HepG2 (cell line): ENCODE measurements around the gene MCF2L. TPM values are rescaled to one million over a fixed set of nuclear protein-coding genes. Genes with fewer than 3 reads are reported as not detected.

Source experiments
- ATF7 ChIP-seq, 2 experiments: fragments of 450-650 bp in 1 of 2; sonication (generic) in 1 of 2; formaldehyde crosslinking in 1 of 2; IDR thresholded peaks; 2 replicates each; pipeline versions ENCODE4 v1.4.0 to v1.6.1; 2016 to 2020; ENCODE audit warnings: antibody characterized with exemption in 1 of 2, mild to moderate bottlenecking in 1 of 2, missing genetic modification reagents in 1 of 2
- ELF4 ChIP-seq: sonication (generic); formaldehyde crosslinking; IDR thresholded peaks from 2 replicates; pipeline ENCODE4 v1.5.0; 2020; ENCODE audit warnings: missing genetic modification reagents, mild to moderate bottlenecking, moderate library complexity, borderline replicate concordance
- FOSL2 ChIP-seq: sonication (generic); formaldehyde crosslinking; IDR thresholded peaks from 2 replicates; pipeline ENCODE4 v1.4.0; 2020; ENCODE audit warnings: missing genetic modification reagents
- MED1 ChIP-seq: sonication (generic); formaldehyde crosslinking; IDR thresholded peaks from 2 replicates; pipeline ENCODE4 v1.4.0; 2020; ENCODE audit warnings: missing genetic modification reagents
- SAP130 ChIP-seq: IDR thresholded peaks from 2 replicates; pipeline ENCODE4 v1.6.1; 2016; ENCODE audit warnings: low read depth
- ZEB1 ChIP-seq: IDR thresholded peaks from 2 replicates; pipeline ENCODE4 v1.6.1; 2012; ENCODE audit warnings: mild to moderate bottlenecking, low read depth, inconsistent platforms; ENCODE audit not compliant: insufficient replicate concordance
- ZNF3 ChIP-seq: IDR thresholded peaks from 2 replicates; pipeline ENCODE4 v1.7.0; 2017; ENCODE audit warnings: inconsistent platforms
- polyA plus RNA-seq, 8 experiments: library from polyadenylated mRNA; depleted of rRNA in 3 of 8; stranded (reverse) in 7 of 8; unstranded in 1 of 8; fragments of >200 nt; fragmentation: Illumina TruSeq in 4 of 8; extraction: Trizol in 4 of 8; gene quantifications; 2 replicates each; pipeline versions ENCODE4 v1.2.1 to v1.2.3, GENCODE V29; 2011 to 2016; ENCODE audit warnings: low read depth in 4 of 8, missing spikeins in 1 of 8, mixed read lengths in 1 of 8; ENCODE audit not compliant: insufficient read depth in 1 of 8
- total RNA-seq, 5 experiments: library from RNA; depleted of rRNA; stranded (reverse); fragments of >200 nt; fragmentation: Illumina TruSeq; extraction: Trizol; gene quantifications; 2 replicates each; pipeline ENCODE4 v1.2.3, GENCODE V29; 2016; ENCODE audit warnings: low read depth in 1 of 5
- TF ChIP-seq, protein P1 (sequence below), 2 experiments: sonication (generic) in 1 of 2; formaldehyde crosslinking in 1 of 2; IDR thresholded peaks; 2 replicates each; pipeline versions ENCODE4 v1.6.1 to v1.9.0; 2014 to 2022; ENCODE audit warnings: antibody characterized with exemption in 1 of 2, borderline replicate concordance in 1 of 2, inconsistent platforms in 1 of 2, low read depth in 1 of 2, missing genetic modification reagents in 1 of 2
- TF ChIP-seq, protein P2 (sequence below): sonication (generic); formaldehyde crosslinking; IDR thresholded peaks from 2 replicates; pipeline ENCODE4 v1.4.0; 2020; ENCODE audit warnings: missing genetic modification reagents, borderline replicate concordance
- TF ChIP-seq, protein P3 (sequence below): sonication (generic); formaldehyde crosslinking; conservative IDR thresholded peaks from 2 replicates; pipeline ENCODE4 v1.4.0; 2020; ENCODE audit warnings: missing genetic modification reagents
- TF ChIP-seq, protein P4 (sequence below): sonication (generic); IDR thresholded peaks from 2 replicates; pipeline ENCODE4 v1.6.1; 2016; ENCODE audit warnings: low read depth, borderline replicate concordance
- TF ChIP-seq, protein P5 (sequence below): sonication (generic); formaldehyde crosslinking; IDR thresholded peaks from 2 replicates; pipeline ENCODE4 v1.5.0; 2020; ENCODE audit warnings: missing genetic modification reagents
- TF ChIP-seq, protein P6 (sequence below): IDR thresholded peaks from 2 replicates; pipeline ENCODE4 v1.6.1; 2016; ENCODE audit warnings: low read depth, borderline replicate concordance
- TF ChIP-seq, protein P7 (sequence below): sonication (generic); formaldehyde crosslinking; IDR thresholded peaks from 2 replicates; pipeline ENCODE4 v1.4.0; 2020; ENCODE audit warnings: missing genetic modification reagents

Gene MCF2L
- total and polyA plus RNA-seq, 2 of the 13 experiments (the other 11 are each of a cell fraction or from before 2014, with no cell fraction given), result 19.4 to 28.4 TPM

DNA sequence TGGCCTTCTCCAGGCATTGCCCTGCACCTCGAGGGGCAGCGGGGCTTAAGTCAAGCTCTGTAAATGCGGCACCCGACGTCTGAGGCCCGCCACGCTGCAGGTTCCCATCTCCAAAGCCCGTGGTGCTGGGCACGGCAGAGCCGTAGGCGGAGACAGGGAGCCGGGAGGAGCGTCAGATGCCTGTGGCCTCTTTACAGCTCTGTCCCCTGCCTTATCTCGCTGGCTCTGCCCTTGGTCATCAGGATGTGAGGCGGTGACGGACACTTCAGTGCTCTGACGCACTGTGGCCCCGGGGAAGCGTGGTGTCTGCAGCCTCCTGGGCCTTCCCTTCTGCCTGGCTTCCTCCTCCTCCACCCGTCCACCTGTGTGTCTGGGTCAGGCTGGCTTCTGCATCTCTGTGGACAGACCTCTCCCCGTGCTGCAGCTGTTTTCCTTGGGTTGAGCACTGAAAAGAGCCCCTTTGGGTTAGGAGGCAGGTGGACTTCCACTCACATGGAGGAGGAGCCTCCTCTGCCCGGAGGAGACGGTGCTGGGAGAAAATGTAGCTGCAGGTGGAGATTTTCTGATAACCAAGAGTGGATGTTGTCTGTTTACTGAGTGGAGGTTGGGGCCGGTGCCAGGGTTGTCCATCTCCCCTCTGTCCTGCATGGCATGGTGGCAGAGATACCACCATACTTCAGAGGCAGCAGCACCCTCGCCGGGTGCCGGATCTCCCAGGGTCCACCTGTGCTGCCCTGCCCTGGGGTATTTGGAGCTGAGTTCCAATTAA lies 14.6 kb downstream of the MCF2L start (continued):
- TF ChIP-seq, protein P1, sequence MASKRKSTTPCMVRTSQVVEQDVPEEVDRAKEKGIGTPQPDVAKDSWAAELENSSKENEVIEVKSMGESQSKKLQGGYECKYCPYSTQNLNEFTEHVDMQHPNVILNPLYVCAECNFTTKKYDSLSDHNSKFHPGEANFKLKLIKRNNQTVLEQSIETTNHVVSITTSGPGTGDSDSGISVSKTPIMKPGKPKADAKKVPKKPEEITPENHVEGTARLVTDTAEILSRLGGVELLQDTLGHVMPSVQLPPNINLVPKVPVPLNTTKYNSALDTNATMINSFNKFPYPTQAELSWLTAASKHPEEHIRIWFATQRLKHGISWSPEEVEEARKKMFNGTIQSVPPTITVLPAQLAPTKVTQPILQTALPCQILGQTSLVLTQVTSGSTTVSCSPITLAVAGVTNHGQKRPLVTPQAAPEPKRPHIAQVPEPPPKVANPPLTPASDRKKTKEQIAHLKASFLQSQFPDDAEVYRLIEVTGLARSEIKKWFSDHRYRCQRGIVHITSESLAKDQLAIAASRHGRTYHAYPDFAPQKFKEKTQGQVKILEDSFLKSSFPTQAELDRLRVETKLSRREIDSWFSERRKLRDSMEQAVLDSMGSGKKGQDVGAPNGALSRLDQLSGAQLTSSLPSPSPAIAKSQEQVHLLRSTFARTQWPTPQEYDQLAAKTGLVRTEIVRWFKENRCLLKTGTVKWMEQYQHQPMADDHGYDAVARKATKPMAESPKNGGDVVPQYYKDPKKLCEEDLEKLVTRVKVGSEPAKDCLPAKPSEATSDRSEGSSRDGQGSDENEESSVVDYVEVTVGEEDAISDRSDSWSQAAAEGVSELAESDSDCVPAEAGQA (IDR thresholded peaks at IDR 0.05; ENCODE audit: low read depth), result 0 out of 2 replicates have a peak, but pooled peaks have one; percentile 22
- TF ChIP-seq, protein P1 (CRISPR knock-in tag; IDR thresholded peaks at IDR 0.05; ENCODE audit: borderline replicate concordance), result no peak
- peak; percentile 34; the same call in 1 of the 2 replicates for TF ChIP-seq SAP130 (CRISPR knock-in tag)
- no peak for TF ChIP-seq FOSL2
- no peak for TF ChIP-seq ZNF3 (CRISPR knock-in tag)
- no peak for TF ChIP-seq ELF4
- TF ChIP-seq MED1, result no peak
- TF ChIP-seq ZEB1, result no peak
- TF ChIP-seq, protein P2, sequence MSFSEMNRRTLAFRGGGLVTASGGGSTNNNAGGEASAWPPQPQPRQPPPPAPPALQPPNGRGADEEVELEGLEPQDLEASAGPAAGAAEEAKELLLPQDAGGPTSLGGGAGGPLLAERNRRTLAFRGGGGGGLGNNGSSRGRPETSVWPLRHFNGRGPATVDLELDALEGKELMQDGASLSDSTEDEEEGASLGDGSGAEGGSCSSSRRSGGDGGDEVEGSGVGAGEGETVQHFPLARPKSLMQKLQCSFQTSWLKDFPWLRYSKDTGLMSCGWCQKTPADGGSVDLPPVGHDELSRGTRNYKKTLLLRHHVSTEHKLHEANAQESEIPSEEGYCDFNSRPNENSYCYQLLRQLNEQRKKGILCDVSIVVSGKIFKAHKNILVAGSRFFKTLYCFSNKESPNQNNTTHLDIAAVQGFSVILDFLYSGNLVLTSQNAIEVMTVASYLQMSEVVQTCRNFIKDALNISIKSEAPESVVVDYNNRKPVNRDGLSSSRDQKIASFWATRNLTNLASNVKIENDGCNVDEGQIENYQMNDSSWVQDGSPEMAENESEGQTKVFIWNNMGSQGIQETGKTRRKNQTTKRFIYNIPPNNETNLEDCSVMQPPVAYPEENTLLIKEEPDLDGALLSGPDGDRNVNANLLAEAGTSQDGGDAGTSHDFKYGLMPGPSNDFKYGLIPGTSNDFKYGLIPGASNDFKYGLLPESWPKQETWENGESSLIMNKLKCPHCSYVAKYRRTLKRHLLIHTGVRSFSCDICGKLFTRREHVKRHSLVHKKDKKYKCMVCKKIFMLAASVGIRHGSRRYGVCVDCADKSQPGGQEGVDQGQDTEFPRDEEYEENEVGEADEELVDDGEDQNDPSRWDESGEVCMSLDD, result no peak
- TF ChIP-seq, protein P3, sequence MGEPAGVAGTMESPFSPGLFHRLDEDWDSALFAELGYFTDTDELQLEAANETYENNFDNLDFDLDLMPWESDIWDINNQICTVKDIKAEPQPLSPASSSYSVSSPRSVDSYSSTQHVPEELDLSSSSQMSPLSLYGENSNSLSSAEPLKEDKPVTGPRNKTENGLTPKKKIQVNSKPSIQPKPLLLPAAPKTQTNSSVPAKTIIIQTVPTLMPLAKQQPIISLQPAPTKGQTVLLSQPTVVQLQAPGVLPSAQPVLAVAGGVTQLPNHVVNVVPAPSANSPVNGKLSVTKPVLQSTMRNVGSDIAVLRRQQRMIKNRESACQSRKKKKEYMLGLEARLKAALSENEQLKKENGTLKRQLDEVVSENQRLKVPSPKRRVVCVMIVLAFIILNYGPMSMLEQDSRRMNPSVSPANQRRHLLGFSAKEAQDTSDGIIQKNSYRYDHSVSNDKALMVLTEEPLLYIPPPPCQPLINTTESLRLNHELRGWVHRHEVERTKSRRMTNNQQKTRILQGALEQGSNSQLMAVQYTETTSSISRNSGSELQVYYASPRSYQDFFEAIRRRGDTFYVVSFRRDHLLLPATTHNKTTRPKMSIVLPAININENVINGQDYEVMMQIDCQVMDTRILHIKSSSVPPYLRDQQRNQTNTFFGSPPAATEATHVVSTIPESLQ (CRISPR knock-in tag), result no peak
- TF ChIP-seq, protein P4, sequence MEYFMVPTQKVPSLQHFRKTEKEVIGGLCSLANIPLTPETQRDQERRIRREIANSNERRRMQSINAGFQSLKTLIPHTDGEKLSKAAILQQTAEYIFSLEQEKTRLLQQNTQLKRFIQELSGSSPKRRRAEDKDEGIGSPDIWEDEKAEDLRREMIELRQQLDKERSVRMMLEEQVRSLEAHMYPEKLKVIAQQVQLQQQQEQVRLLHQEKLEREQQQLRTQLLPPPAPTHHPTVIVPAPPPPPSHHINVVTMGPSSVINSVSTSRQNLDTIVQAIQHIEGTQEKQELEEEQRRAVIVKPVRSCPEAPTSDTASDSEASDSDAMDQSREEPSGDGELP, result no peak
- TF ChIP-seq, protein P5, sequence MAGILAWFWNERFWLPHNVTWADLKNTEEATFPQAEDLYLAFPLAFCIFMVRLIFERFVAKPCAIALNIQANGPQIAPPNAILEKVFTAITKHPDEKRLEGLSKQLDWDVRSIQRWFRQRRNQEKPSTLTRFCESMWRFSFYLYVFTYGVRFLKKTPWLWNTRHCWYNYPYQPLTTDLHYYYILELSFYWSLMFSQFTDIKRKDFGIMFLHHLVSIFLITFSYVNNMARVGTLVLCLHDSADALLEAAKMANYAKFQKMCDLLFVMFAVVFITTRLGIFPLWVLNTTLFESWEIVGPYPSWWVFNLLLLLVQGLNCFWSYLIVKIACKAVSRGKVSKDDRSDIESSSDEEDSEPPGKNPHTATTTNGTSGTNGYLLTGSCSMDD (CRISPR knock-in tag), result no peak
- TF ChIP-seq, protein P6, sequence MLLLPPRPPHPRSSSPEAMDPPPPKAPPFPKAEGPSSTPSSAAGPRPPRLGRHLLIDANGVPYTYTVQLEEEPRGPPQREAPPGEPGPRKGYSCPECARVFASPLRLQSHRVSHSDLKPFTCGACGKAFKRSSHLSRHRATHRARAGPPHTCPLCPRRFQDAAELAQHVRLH (CRISPR knock-in tag), result no peak
- TF ChIP-seq ATF7 (IDR thresholded peaks at IDR 0.05), result no peak
- no peak for TF ChIP-seq ATF7 (CRISPR knock-in tag; IDR thresholded peaks at IDR 0.05)
- TF ChIP-seq, protein P7, sequence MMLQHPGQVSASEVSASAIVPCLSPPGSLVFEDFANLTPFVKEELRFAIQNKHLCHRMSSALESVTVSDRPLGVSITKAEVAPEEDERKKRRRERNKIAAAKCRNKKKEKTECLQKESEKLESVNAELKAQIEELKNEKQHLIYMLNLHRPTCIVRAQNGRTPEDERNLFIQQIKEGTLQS (CRISPR knock-in tag), result no peak
